Hindlimb muscle (tissue), 1 donor: ENCODE results near the gene PIP5K1B. TPM values are rescaled to one million over a fixed set of nuclear protein-coding genes. Genes with fewer than 3 reads are reported as not detected.
"Not testable (repeated sequence)": the region's sequence is repeated elsewhere in the genome, so short reads cannot be mapped to it uniquely, and the experiment has no call there.

ENCODE experiments used
- DNase-seq: peaks from one replicate; pipeline ENCODE4 v3.0.0-alpha.2; 2013
- polyA plus RNA-seq: library from polyadenylated mRNA; unstranded; fragments of 120-200 nt; gene quantifications from one replicate; pipeline ENCODE4 v1.2.1, GENCODE V29; 2013; ENCODE audit not compliant: insufficient read length

Gene PIP5K1B
- polyA plus RNA-seq, 1 donor, result 1.7 TPM

GRCh38 chr9:68964102-68964541, 259.1 kb downstream of the PIP5K1B start:
- DNase-seq, result no peak

- DNase-seq, result no peak
These were observed 259.7 kb downstream of the PIP5K1B start for GRCh38 chr9:68964765-68965164.

GRCh38 chr9:68966496-68966944, 261.5 kb downstream of the PIP5K1B start:
- no peak for DNase-seq

- no peak for DNase-seq
These were observed 262.8 kb downstream of the PIP5K1B start for GRCh38 chr9:68967800-68968199.

GRCh38 chr9:68969538-68969937, 264.5 kb downstream of the PIP5K1B start:
- DNase-seq, result no peak

- no peak for DNase-seq
These were observed 265.1 kb downstream of the PIP5K1B start for GRCh38 chr9:68970151-68970550.

- DNase-seq, result no peak
These were observed 268.6 kb downstream of the PIP5K1B start for GRCh38 chr9:68973619-68974018.

GRCh38 chr9:68974431-68974830, 269.4 kb downstream of the PIP5K1B start:
- DNase-seq, result no peak

GRCh38 chr9:68974901-68975300, 269.9 kb downstream of the PIP5K1B start:
- no peak for DNase-seq

GRCh38 chr9:68975365-68976043, 270.5 kb downstream of the PIP5K1B start:
- DNase-seq, result no peak

- no peak for DNase-seq
These were observed 273.0 kb downstream of the PIP5K1B start for GRCh38 chr9:68978066-68978465.

GRCh38 chr9:68978501-68978900, 273.5 kb downstream of the PIP5K1B start:
- no peak for DNase-seq

- DNase-seq, result no peak
These were observed 274.7 kb downstream of the PIP5K1B start for GRCh38 chr9:68979538-68980314.

- DNase-seq, result no peak
These were observed 275.4 kb downstream of the PIP5K1B start for GRCh38 chr9:68980341-68980914.

- DNase-seq, result no peak
These were observed 276.7 kb downstream of the PIP5K1B start for GRCh38 chr9:68981789-68982188.

GRCh38 chr9:68983008-68983411, 278.0 kb downstream of the PIP5K1B start:
- DNase-seq, result no peak

- no peak for DNase-seq
These were observed 278.7 kb downstream of the PIP5K1B start for GRCh38 chr9:68983522-68984424.

GRCh38 chr9:68986949-68987348, 281.9 kb downstream of the PIP5K1B start:
- not testable (repeated sequence) for DNase-seq

GRCh38 chr9:68991457-68991856, 286.4 kb downstream of the PIP5K1B start:
- DNase-seq, result no peak

GRCh38 chr9:68995776-68996175, 290.7 kb downstream of the PIP5K1B start:
- no peak for DNase-seq

GRCh38 chr9:68996462-68996861, 291.4 kb downstream of the PIP5K1B start:
- DNase-seq, result no peak

GRCh38 chr9:68997666-68998065, 292.6 kb downstream of the PIP5K1B start:
- DNase-seq, result no peak
